ENCODE results near the gene FANCI.

GRCh38 chr15:89333959-89334509, 90.3 kb downstream of the FANCI start:
- TF ChIP-seq CTCF (IDR thresholded peaks at IDR 0.05) (no peak), EP300 (IDR thresholded peaks at IDR 0.05) (no peak)
